K562 (cell line): ENCODE data around the gene RNLS. TPM values are rescaled to one million over a fixed set of nuclear protein-coding genes. Genes with fewer than 3 reads are reported as not detected.

Source experiments
- ATAC-seq: fragments of 200-7000 bp; cut with Tn5 transposase; 3 replicates; pipeline ENCODE4 v1.9.1; 2020; ENCODE audit warnings: moderate library complexity
- BruUV-seq: library from RNA; stranded (reverse); fragments of 400-500 nt; replicated peaks from 2 replicates; lab custom pipeline; 2021; lab: Mats Ljungman, UMichigan
- CTCF ChIA-PET: fragments of 300-600 bp; formaldehyde crosslinking; extraction: SDS; loops from one replicate; lab custom pipeline; 2021; ENCODE audit warnings: low intra/inter-chr PET ratio; lab: Yijun Ruan, JAX
- POLR2A ChIA-PET: fragments of 300-600, 350-650 bp; sonication (Branson Sonifier 250); formaldehyde crosslinking; extraction: SDS; loops from one replicate; lab custom pipeline; 2021; ENCODE audit warnings: antibody characterized with exemption, inconsistent platforms; lab: Yijun Ruan, JAX
- DNase-seq, 4 experiments: peaks; one replicate each; pipeline versions ENCODE4 v3.0.0 to v3.0.0-alpha.2; 2011 to 2018; ENCODE audit warnings: low spot score in 3 of 4, mixed read lengths in 3 of 4; ENCODE audit errors: extremely low read depth in 1 of 4
- FAIRE-seq: peaks from 2 replicates; lab custom pipeline; 2011; peaks lifted over from hg19 to GRCh38; lab: Jason Lieb, UNC
- H2AFZ ChIP-seq: 2 replicates; pipeline ENCODE4 v1.6.0; 2011; ENCODE audit warnings: low read depth, low read length, control low read depth, inconsistent platforms
- H3K27ac ChIP-seq: fragments of 200-600 bp; 3 replicates; pipeline ENCODE4 v1.8.0; 2011; ENCODE audit warnings: low read depth, mild to moderate bottlenecking, control low read depth, inconsistent platforms, low read length, moderate library complexity, mixed read lengths; ENCODE audit errors: extremely low read depth
- H3K27me3 ChIP-seq, 2 experiments: fragments of 300-600 bp in 1 of 2; 2 replicates in 1 of 2; 3 replicates in 1 of 2; pipeline versions ENCODE4 v1.6.0 to v1.8.0; 2011; ENCODE audit warnings: inconsistent platforms in 2 of 2, low read length in 2 of 2, mild to moderate bottlenecking in 1 of 2, mixed read lengths in 1 of 2, moderate library complexity in 1 of 2; ENCODE audit not compliant: control insufficient read depth in 2 of 2, insufficient read depth in 2 of 2
- H3K36me3 ChIP-seq: fragments of 300-600 bp; 3 replicates; pipeline ENCODE4 v1.8.0; 2011; ENCODE audit warnings: mild to moderate bottlenecking, low read length, inconsistent platforms; ENCODE audit not compliant: control insufficient read depth, insufficient read depth
- H3K4me1 ChIP-seq, 2 experiments: fragments of 200-600 bp in 1 of 2; replicated peaks in 1 of 2; 2 replicates in 1 of 2; 3 replicates in 1 of 2; pipeline versions ENCODE4 v1.5.1 to v1.8.0; 2011; ENCODE audit warnings: inconsistent platforms in 2 of 2, low read length in 2 of 2, mild to moderate bottlenecking in 1 of 2, mixed read lengths in 1 of 2, moderate library complexity in 1 of 2; ENCODE audit not compliant: control insufficient read depth in 2 of 2, insufficient read depth in 2 of 2
- H3K4me2 ChIP-seq: 2 replicates; pipeline ENCODE4 v1.6.1; 2011; ENCODE audit warnings: low read length, control low read depth, inconsistent platforms, mixed read lengths; ENCODE audit not compliant: insufficient read depth
- H3K4me3 ChIP-seq: fragments of 200-600 bp; sonication (generic), shearing (Covaris generic); 2 replicates; pipeline ENCODE4 v1.5.1; 2016; ENCODE audit warnings: control low read depth, inconsistent platforms
- H3K79me2 ChIP-seq: fragments of 200-600 bp; 3 replicates; pipeline ENCODE4 v1.8.0; 2011; ENCODE audit warnings: low read length, inconsistent platforms; ENCODE audit not compliant: control insufficient read depth, insufficient read depth
- H3K9ac ChIP-seq, 2 experiments: 2 replicates each; pipeline versions ENCODE4 v1.6.0 to v1.6.1; 2011; ENCODE audit warnings: low read depth in 2 of 2, low read length in 2 of 2, control low read depth in 1 of 2, inconsistent platforms in 1 of 2, mild to moderate bottlenecking in 1 of 2, mixed read lengths in 1 of 2; ENCODE audit not compliant: insufficient read depth in 1 of 2
- H3K9me1 ChIP-seq: one replicate; pipeline ENCODE4 v1.6.0; 2011; ENCODE audit warnings: inconsistent platforms, mild to moderate bottlenecking, low read length, moderate library complexity; ENCODE audit not compliant: control insufficient read depth, insufficient read depth
- H3K9me3 ChIP-seq: replicated peaks from 2 replicates; pipeline ENCODE4 v1.5.1; 2011; ENCODE audit warnings: low read depth, low read length, inconsistent platforms; ENCODE audit not compliant: control insufficient read depth, insufficient read depth
- H4K20me1 ChIP-seq: replicated peaks from 2 replicates; pipeline ENCODE4 v1.6.1; 2011; ENCODE audit warnings: low read length, inconsistent platforms, mixed read lengths; ENCODE audit not compliant: control insufficient read depth, insufficient read depth
- ARID1B ChIP-seq: fragments of 450-650 bp; IDR thresholded peaks from 2 replicates; pipeline ENCODE4 v1.6.1; 2016; ENCODE audit warnings: antibody characterized with exemption, mild to moderate bottlenecking, inconsistent platforms
- ATF6 ChIP-seq: sonication (generic); formaldehyde crosslinking; IDR thresholded peaks from 2 replicates; pipeline ENCODE4 v1.4.0; 2020; ENCODE audit warnings: mild to moderate bottlenecking, missing genetic modification reagents
- ELK3 ChIP-seq: fragments of 450-650 bp; formaldehyde crosslinking; IDR thresholded peaks from 2 replicates; pipeline ENCODE4 v1.4.0; 2020; ENCODE audit warnings: mild to moderate bottlenecking
- EP300 ChIP-seq: IDR thresholded peaks from 2 replicates; pipeline ENCODE4 v1.6.1; 2012; ENCODE audit warnings: low read length, improper control_type of control experiment
- PBX2 ChIP-seq, 2 experiments: IDR thresholded peaks in 1 of 2; conservative IDR thresholded peaks in 1 of 2; 2 replicates each; pipeline ENCODE4 v1.6.1; 2016; ENCODE audit warnings: low read depth in 2 of 2, mild to moderate bottlenecking in 1 of 2, missing compliant biosample characterization in 1 of 2, missing genetic modification characterization in 1 of 2, moderate library complexity in 1 of 2
- PCBP1 ChIP-seq: fragments of 200-400 bp; formaldehyde crosslinking; IDR thresholded peaks from 2 replicates; pipeline ENCODE4 v1.6.1; 2018; ENCODE audit warnings: mild to moderate bottlenecking, low read depth, low read length; ENCODE audit not compliant: poor library complexity, severe bottlenecking
- POLR3A ChIP-seq: IDR thresholded peaks from 2 replicates; pipeline ENCODE4 v1.6.1; 2011; ENCODE audit warnings: borderline replicate concordance, mild to moderate bottlenecking, moderate library complexity; ENCODE audit not compliant: insufficient read length, insufficient read depth; ENCODE audit errors: extremely low read depth
- TEAD1 ChIP-seq, 2 experiments: fragments of 450-650 bp in 1 of 2; sonication (generic) in 1 of 2; formaldehyde crosslinking; IDR thresholded peaks; 2 replicates each; pipeline versions ENCODE4 v1.4.0 to v1.8.0; 2020 to 2022; ENCODE audit warnings: mild to moderate bottlenecking in 2 of 2, missing genetic modification reagents in 1 of 2
- ZBTB7A ChIP-seq: IDR thresholded peaks from 2 replicates; pipeline ENCODE4 v1.6.1; 2011; ENCODE audit warnings: low read depth, mild to moderate bottlenecking, low read length, moderate library complexity, borderline replicate concordance; ENCODE audit not compliant: control insufficient read depth
- ZNF507 ChIP-seq: conservative IDR thresholded peaks from 2 replicates; pipeline ENCODE4 v1.6.1; 2017; ENCODE audit warnings: missing genetic modification characterization, missing compliant biosample characterization
- ZNF740 ChIP-seq, 3 experiments: fragments of 200-800 bp in 1 of 3; sonication (Bioruptor generic) in 1 of 3; sonication (generic) in 1 of 3; formaldehyde crosslinking in 1 of 3; IDR thresholded peaks; 2 replicates each; pipeline versions ENCODE4 v1.6.1 to v1.8.0; 2016 to 2022; ENCODE audit warnings: mild to moderate bottlenecking in 2 of 3, missing compliant biosample characterization in 2 of 3, missing genetic modification characterization in 2 of 3, missing genetic modification reagents in 1 of 3
- WGBS: fragments of 100-300 bp; shearing (Covaris generic); methylation state at CpG from one replicate; pipeline ENCODE4 v1.1.6; 2016; ENCODE audit warnings: low coverage, mixed read lengths; ENCODE audit not compliant: insufficient coverage; ENCODE audit errors: missing lambda C conversion rate; 5-methylcytosine and 5-hydroxymethylcytosine counted together
- in situ Hi-C: fragments of 300-500 bp; cut with MboI; formaldehyde crosslinking; loops from 4 replicates; pipeline ENCODE4 v1.15.0; 2018; ENCODE audit warnings: inconsistent platforms, mixed read lengths
- intact Hi-C: fragments of 100-400 bp; cut with micrococcal nuclease; formaldehyde crosslinking; loops from 2 replicates; pipeline ENCODE4 v1.14.2; 2022
- polyA plus RNA-seq, 8 experiments: library from polyadenylated mRNA; depleted of rRNA in 4 of 8; stranded (reverse) in 5 of 8; unstranded in 3 of 8; fragments of >200 nt; fragmentation: Nextera tagmentation in 2 of 8; fragmentation: Illumina TruSeq in 1 of 8; extraction: Ambion mirVana in 2 of 8; extraction: Trizol in 1 of 8; gene quantifications; 2 replicates each; pipeline versions ENCODE4 v1.2.1 to v1.2.3, GENCODE V29; 2011 to 2014; ENCODE audit warnings: inconsistent platforms in 1 of 8, missing spikeins in 1 of 8
- total RNA-seq, 7 experiments: library from RNA; depleted of rRNA in 6 of 7; stranded (reverse); fragments of >200 nt in 6 of 7; fragmentation: Illumina TruSeq in 2 of 7; extraction: Trizol in 2 of 7; gene quantifications; 2 replicates each; pipeline versions ENCODE4 v1.2.1 to v1.2.3, GENCODE V29; 2011 to 2021; ENCODE audit warnings: low replicate concordance in 1 of 7

The RNLS gene
- total and polyA plus RNA-seq, 9 of the 15 experiments (the other 6 are each of a cell fraction or from before 2014, with no cell fraction given) = 0.14 to 0.72 (median 0.41) TPM; not detected in 3

- TF ChIP-seq PBX2 (CRISPR knock-in tag; IDR thresholded peaks at IDR 0.05; ENCODE audit: low read depth) = no peak
- TF ChIP-seq PBX2 (tag; conservative IDR thresholded peaks at IDR 0.05; ENCODE audit: low read depth) = no peak
Measured at GRCh38 chr10:88293651-88294230, 289.4 kb downstream of the RNLS start (continued).

- no peaks in the 10 kb centered on the region for H3K79me2 ChIP-seq
- no peak overlapping the region for H3K4me3 ChIP-seq
- in situ Hi-C loops = no loop called here
- TF ChIP-seq PCBP1 (no peak), ZNF740 (CRISPR knock-in tag; IDR thresholded peaks at IDR 0.05) (no peak), ZNF740 (tag; IDR thresholded peaks at IDR 0.05) (no peak), ZNF507 (tag) (no peak), TEAD1 (CRISPR knock-in tag; IDR thresholded peaks at IDR 0.05) (no peak), ATF6 (CRISPR knock-in tag) (no peak), ZBTB7A (no peak), ARID1B (no peak), POLR3A (no peak), ELK3 (CRISPR knock-in tag) (no peak), EP300 (no peak)
- no peak overlapping the region for H3K9ac ChIP-seq
- H3K9me3 ChIP-seq = no peaks in the 10 kb centered on the region
- H3K27ac ChIP-seq = no peak overlapping the region
- 0% methylated on average over 1 of the region's 1 CpG for WGBS
- no peak overlapping the region for H2AFZ ChIP-seq
- no peak for ATAC-seq
- no peaks in the 10 kb centered on the region for H3K36me3 ChIP-seq
- CTCF ChIA-PET = no interaction called here
- H3K4me1 ChIP-seq = no peaks in the 10 kb centered on the region
- intact Hi-C loops = no loop called here
- no peaks in the 10 kb centered on the region for H3K9me1 ChIP-seq
- H3K4me2 ChIP-seq = no peak overlapping the region
- FAIRE-seq = no peak
- POLR2A ChIA-PET = no interaction called here
- BruUV-seq = no TSS peak
- no peak for DNase-seq
- H4K20me1 ChIP-seq = no peaks in the 10 kb centered on the region
- H3K27me3 ChIP-seq = no peaks in the 10 kb centered on the region
Measured at GRCh38 chr10:88293073-88293472, 290.0 kb downstream of the RNLS start.
